Renal pelvis (tissue), 4 donors: Measurements from ENCODE around the gene ABCA7. TPM values are rescaled to one million over a fixed set of nuclear protein-coding genes. Genes with fewer than 3 reads are reported as not detected.
"Not testable (repeated sequence)": the region's sequence is repeated elsewhere in the genome, so short reads cannot be mapped to it uniquely, and the experiment has no call there.

Experiments
- DNase-seq: peaks from one replicate; pipeline ENCODE4 v3.0.0-alpha.2; 2013
- polyA plus RNA-seq, 3 donors: library from polyadenylated mRNA; unstranded; fragments of 120-200 nt; gene quantifications; one replicate each; pipeline ENCODE4 v1.2.1, GENCODE V29; 2013; ENCODE audit not compliant: insufficient read length in 3 of 3

The ABCA7 gene
- polyA plus RNA-seq, 3 donors = 8.9 to 11.6 (median 9.6) TPM

DNA sequence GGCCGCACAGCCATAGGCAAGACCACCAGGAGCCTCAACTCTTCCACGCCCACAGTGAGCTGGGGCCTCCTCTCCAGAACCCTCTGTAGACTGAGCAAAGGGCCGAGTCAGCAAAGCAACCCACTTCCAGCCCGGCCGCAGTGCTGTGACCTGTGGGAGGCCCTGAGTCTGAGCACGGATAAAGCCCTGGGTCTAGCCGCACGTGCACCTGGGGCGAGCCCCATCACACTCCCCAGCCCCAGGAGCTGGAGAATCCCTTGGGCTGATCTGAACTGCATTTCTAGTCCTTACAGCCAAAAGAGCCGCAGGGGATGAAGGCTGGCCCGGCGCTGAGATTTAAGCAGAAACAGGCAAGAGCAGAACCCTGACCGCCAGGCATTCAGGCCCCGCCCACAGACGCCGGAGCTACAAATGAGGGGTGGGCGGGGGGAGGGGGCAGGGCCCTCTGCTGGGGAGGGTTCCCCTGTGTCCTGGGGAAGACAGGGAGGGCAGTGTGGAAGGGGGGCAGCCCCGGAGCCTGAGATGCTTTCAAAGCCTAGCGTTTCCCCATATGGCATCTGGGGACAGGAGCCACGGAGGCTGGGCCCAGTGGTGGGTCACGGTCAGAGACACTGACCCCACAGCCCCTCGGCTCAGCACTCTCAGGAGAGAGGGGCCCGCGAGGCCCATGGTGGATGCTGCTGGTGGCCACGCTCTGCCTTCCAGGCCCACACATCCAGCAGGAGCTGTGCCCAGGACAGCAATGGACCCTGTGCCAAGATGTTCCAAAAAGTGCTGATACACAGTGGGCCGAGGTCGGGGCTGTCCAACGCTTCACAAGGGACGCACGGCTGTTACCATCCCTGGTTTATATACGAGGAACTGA lies 23.9 kb upstream of the ABCA7 start:
- DNase-seq = no peak

DNA sequence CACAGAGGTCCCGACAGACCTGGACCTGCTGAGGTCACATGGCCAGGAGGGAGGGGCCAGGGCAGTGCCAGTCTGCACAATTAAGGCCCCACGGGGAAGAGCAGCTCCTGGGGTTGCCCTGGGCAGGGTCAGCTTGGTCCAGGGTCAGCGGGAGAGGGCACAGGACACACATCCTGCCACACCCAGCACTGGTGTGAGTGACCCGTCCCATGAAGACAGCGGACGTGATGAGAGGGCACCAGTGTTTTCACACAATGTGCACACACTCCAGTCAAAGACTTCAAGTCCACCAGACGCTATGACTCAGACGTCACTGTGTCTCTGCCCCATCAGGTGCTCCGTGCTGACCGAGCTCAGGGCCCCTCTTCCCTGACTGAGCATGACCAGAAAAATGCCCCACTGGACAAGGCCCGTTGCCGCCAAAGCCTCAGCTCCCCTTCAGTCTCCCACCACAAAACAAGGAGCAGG lies 23.2 kb upstream of the ABCA7 start:
- no peak for DNase-seq

DNA sequence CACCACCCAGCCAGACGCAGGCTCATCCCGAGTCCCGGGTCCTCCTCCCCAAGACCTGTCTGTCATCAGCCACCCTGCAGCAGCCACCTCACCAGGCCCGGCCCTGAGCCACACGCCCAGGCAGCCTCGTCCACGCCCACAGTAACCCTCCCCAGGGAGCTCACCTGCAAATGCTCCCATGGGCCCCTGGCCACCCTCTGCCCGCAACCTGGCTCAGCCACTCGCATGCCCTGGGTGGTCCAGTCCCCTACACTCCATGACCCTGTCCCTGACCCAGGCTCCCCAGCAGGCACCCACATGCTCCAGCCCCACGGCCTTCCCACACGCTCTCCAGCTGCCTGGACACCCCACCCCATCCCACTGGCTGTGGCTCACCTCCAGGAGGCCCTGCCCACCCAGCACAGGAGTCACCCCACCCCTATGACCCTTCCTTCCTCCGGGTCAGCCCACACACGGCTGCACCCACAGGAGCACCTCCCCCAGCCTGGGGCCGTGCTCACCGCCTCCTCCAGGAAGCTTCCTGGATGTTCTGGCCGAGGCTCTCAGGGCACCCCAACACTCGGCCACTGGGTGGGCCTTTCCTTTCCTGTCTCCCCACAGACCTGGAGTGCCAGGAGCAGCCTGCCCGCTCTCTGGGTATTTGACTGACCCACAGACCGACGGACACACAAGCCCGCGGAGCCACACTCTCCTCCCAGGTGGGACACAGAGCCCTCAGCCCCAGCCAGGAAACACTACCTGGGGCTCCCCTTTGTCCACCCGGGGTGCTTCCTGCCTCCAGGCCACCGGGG lies 22.6 kb upstream of the ABCA7 start:
- DNase-seq = no peak

DNA sequence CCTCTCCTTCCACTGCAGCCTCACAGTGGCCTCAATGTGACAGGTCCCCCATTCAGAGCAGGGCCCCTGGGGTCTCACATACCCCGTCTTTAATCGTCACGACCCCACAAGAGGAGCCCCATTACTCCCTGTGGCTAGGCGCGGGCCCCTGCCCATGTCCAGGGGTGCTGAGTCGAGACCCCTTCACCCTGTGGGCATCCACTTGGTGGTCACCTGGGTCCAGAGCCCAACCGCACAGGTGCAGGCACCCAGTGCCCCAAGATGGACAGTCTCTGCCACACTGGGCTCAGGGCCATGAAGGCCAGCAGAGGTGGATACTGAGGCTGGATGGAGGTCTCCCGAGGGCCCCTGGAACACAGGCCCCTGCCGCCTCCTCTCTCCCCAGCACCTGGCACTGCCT lies 22.0 kb upstream of the ABCA7 start:
- no peak for DNase-seq

DNA sequence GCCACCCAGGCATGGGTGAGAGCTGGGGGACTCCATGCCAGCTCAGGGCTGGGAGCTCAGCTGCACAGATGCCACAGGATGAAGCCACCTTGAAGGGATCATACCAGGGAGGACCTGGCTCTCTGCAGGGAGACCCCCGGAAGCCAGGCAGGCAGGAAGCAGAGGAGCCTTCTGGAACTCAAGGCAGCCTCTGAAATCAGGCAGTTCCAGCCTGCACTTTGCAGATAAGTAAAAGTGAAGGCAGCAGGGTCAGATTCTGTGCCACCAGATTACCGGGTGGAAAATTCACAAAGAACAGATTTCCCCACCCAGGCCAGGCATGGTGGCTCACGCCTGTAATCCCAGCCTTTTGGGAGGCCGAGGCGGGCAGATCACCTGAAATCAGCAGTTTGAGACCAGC lies 21.5 kb upstream of the ABCA7 start:
- no peak for DNase-seq

DNA sequence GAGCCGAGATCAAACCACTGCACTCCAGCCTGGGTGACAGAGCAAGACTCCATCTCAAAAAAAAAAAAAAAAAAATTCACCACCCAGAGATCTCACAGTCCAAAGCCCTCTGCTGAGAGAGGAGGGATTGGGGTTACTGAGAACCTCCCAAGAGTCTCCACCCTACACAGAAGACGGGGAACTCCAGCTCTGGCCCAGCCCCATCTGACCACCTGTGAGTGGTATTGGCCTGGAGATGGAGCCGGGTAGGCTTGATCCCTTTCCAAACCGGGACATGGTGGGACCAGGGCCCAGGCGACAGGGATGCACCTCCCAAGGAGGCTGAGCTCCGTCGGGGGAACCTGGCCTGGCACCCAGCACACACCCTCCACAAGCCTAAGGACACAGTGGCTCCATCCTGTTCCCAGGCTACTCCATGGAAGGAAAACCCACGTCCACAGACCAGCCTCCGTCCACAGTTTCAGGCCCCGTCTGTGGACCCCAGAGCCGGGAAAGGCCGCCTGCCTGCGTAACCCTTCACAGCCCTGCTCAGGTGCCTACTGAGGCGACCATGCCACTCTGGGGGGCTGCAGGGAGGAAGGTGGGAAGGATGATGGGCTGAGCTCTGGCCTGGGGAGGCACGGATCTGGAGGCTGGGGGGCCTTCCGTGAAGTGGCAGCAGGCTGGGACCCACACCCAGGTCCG lies 20.8 kb upstream of the ABCA7 start:
- no peak for DNase-seq

DNA sequence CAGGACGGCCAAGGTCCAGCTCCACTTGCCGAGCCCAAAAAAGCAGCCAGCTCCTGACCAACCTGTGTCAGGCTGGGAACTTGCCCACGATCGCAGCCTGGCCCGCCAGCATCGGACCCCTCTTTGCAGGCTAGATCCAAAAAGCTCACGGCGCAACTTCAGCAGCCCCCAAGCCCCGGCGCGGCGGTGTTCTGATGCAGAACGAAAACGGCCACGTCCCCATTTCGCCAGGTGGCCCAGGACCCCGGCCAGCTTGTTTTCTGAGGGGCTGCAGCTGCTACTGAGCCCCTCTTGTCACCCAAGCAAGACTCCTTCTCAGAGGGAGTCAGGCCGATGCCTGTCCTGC lies 20.3 kb upstream of the ABCA7 start:
- DNase-seq = no peak

DNA sequence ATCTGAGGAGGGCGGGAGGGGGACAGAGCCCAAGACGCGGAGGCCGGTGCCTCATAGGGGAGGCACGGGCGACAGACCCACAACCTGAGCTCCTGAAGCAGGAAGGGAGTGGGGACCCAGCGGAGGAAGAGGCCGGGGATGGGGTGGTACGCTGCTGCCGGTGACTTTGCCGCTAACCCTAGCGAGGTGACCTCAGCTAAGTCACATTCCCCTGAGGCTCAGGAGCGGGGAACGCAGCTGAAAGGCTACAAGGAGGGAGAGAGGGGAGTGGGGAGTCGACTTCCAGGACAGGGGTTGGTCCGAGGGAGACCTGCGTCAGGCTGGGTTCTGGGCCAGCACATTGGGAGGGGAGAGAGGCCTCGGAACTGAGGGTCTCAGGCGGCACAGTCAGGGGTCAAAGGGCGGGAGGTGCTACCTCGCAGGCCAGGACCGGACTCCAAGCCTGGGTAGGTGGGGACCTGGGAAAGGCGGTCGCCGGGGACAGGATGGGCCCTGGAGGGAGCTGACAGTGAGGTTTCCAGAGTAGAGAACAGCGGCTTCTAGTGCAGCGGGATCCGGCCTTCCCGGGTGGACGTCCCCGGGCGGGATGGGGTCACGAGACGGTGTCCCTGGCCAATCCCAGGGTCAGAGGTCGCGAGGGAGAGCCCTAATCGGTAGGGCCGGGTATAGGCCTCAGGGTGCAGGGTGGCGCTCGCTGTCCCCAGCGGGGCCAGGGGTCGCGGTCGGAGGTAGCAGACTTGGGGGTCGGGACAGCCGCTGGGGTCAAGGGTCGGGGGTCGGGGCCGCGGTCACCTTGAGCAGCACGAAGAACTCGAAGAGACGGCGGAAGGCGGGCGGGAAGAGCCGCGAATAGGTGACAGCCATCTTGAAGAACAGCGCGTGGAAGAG lies 19.7 kb upstream of the ABCA7 start:
- DNase-seq = no peak

DNA sequence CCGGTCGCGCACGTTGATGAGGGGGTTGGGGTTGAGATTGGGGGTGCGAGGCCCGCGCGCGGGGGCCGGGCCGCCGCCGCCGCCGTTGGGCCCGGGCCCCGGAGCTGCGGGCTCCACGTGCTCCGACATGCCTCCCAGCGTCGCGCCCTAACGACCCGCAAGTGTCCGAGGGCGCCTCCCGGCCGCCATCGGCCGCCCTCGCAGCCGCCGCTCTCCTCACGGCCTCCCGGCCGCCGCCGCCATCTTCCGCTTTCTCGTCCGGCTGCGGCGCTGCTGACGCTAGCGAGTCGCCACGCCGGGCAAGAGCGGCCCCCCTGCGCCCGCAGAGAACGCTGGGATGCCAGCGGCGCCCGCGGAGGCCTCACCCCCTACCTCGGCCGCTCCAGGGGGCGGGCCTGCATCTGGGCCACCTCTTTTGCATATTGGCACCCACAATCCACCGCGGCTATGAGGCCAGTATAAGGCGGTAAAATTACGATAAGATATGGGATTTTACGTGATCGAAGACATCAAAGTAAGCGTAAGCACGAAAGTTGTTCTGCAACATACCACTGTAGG lies 19.0 kb upstream of the ABCA7 start, which contains the start of gene TMEM259:
TSS of gene TMEM259 (minus strand) at position 256 of the 558 bp plus-strand sequence. CDS start at position 129, 127 bp downstream.
- DNase-seq = peak; percentile 97

DNA sequence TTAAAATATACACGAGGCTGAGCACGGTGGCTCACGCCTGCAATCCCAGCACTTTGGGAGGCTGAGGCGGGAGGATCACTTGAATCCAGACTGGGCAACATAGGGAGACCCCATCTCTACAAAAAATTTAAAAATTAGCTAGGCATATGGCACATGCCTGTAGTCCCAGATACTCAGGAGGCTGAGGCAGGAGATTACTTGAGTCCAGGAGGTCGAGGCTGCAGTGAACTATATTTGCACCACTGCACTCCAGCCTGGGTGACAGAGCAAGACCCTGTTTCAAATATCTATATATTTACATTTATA lies 16.1 kb upstream of the ABCA7 start:
- not testable (repeated sequence) for DNase-seq

DNA sequence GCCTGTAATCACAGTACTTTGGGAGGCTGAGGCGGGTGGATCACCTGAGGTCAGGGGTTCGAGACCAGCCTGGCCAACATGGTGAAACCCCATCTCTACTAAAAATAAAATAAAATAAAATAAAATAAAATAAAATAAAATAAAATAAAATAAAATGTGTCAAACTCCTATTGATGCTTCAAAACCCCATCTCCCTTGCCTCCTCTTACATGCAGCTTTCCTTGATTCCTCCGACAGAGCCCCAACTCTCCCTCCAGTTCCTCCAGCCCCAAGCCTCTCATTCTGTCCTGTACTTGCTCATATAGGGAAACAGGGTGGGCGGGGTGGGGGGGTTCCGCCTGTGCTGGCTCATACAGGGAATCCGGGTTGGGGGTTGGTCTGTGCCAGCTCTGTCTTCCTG lies 14.8 kb upstream of the ABCA7 start:
- not testable (repeated sequence) for DNase-seq

DNA sequence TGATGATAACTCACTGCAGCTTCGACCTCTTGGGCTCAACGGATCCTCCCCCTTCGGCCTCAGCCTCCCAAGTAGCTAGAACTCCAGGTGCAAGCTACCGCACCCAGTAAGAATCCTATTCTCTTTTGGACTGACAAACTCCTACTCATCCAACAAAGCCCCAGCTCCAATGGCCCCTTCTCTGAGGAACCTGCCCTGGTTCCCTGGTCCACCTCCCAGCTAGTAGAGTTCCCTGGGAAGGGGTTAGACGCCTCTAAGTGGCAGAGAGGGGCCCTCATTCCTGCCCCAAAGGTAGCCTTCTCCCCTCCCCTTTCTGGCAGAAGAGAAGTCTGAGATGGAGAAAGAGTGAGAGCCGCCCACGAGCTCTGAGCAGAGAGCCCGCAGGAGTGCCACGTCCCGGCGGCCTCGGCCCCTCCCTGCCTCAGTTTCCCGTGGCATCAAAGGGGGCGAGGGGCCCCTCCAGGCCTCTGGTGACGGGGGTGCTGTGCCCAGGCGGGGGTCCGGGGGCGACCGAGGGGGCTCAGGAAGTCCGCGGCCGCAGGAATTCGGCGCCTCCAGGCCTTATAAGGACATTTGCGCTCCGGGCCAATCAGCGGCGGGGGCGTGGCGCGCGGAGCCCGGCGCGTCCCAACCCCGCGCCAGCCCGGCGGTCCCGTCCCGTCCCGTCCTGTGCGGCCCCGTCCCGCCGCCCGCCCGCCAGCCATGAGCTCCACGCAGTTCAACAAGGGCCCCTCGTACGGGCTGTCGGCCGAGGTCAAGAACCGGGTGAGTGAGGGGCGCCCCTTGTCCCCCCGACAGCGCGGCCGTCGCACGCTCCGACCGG lies 13.7 kb upstream of the ABCA7 start, which contains the start of gene CNN2:
TSS of gene CNN2 (plus strand) at position 649 of the 823 bp plus-strand sequence. CDS start at position 703, 54 bp downstream.
- DNase-seq = peak; percentile 87

DNA sequence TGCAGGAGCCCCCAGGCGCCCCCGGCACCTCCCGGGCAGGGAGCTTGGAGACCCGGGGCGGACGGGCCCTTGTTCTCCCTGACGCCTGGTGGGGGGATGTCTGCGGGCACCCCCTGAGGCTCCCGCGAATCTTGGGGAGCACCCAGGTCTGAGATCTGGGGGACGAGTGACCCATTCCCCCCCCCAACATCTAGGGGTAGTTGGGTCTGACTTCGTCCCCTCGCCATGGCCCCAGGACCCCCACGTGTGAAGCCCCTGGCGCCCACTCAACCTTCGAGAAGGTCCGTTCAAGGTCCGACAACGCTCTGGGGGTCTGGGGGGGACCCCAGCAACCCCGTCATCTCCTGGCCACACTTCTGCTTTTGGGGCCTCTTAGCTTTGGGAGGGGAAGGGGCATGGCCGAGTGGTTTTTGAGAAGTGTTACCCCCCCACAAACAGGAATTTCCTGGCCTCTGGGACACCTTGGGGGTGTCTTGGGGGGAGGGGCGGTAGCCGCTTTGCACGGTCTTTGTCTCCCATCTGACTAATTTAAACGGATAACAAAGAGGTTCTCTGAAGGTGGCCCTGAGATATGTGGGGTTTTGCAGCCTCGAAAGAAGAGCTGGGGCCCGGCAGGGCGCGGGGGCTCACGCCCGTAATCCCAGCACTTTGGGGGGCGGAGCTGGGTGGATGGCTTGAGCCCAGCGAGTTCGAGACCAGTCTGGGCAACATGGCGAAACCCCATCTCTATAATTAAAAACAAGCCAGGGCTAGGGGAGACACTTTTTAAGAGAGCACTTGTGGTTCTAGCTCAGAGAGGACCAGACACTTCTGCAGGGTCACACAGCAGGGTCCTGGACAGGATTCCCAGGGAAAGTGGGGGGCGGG lies 12.9 kb upstream of the ABCA7 start:
- DNase-seq = no peak

DNA sequence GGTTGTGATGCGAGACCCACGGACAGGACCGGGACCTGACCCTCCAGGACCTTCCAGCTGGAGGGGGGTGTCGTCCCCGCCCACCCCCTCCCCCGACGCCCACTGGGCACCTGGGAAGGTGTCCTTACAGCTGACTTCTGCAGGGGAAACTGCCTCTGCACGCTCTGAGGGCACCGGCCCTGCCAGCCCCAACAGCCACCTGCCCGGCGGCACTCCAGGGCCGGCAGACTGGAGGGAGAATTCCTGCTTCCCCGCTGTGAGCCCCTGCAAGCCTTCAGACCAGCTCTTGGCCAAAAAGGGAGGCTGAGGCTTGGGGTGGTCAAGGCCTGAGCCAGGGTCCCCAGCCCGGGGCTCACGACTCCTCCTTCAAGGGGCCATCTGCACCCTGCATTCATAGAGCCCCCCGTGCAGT lies 12.3 kb upstream of the ABCA7 start:
- DNase-seq = no peak

DNA sequence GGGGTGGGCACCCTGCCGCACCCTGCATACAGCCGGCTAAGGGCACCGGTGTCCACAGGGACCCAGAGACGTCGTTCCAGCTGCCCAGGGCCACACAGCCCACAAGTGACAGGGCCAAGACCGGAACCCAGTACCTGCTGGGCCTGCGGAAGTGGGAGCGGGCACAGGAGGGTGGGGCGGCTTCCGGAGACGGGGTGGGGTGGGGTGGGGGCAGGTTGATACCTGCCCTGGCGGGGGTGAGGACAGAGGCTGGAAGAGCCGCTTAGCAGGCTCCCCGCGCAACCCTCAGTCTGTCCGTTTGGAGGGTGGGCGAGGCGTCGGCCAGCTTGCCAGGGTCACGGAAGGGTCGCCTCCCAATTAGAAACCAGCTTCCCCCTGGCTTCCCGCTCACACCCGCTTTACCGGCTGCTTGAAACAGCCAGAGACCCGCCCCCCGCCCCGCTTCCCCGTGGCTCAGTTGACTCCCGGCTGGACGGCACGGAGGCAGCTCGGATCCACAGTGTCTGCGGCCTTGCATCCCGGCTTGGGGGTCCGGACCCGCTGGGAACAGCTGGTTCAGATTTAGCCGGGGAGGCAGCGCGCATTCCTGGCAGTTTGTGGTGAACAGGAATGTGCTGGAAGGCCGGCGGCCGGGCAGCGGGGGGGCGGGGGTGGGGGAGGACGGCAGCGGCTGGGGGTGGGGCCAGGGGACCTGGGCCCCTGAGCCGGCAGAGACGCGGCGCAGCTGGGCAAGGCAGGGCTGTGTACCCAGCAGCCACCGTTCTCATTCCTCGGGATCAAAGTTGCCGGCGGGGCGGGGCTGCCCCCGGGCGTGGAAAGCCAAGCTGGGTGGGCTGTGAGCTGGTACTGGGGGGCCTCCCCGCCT lies 11.6 kb upstream of the ABCA7 start:
- peak; percentile 92 for DNase-seq

DNA sequence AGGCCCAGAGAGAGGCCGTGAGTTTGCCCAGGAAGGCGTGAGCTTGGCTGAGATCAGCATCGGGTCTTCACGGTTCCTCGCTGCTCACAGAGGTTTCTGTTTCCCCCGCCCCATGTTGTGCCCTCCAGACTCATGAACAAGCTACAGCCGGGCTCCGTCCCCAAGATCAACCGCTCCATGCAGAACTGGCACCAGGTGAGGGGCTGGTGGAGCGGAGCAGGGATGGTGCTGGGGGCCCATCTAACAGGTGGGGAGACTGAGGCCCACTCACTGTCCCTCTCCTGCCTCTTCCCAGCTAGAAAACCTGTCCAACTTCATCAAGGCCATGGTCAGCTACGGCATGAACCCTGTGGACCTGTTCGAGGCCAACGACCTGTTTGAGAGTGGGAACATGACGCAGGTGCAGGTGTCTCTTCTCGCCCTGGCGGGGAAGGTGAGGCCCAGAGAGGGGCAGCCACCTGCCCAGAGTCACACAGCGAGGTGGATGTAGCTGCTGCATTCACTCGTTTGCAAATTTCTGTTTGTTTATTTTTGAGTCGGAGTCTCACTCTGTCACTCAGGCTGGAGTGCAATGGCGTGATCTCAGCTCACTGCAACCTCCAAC lies 7.5 kb upstream of the ABCA7 start:
- no peak for DNase-seq

DNA sequence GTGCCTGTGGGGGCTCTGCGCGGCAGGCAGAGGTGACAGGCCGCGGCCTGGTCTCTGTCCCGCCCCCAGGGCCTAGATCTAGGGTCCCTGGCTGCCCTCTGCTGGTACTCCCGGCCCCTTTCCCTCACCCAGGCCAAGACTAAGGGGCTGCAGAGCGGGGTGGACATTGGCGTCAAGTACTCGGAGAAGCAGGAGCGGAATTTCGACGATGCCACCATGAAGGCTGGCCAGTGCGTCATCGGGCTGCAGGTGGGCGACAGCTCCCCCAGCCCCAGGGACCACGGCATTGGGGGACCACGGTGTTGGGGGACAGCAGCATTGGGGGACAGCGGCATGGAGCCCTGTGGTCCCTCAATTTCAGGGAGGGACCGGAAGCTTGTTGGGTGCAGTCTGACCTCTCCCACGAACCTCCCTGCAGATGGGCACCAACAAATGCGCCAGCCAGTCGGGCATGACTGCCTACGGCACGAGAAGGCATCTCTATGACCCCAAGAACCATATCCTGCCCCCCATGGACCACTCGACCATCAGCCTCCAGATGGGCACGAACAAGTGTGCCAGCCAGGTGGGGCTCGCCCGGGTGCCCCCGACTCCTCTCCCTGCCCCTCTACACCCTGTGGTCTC lies 3.8 kb upstream of the ABCA7 start:
- DNase-seq = no peak
